Activated T-helper 1 cell treated with anti-CD3 and anti-CD28 coated beads, Interleukin-12 subunit alpha, Interleukin-12 subunit beta, Interleukin-2, Interleukin-4 antibody, amounts not matched to agents 30 ng/mL and 10 ng/mL and 1 ng/mL, durations not matched to agents 14 hours and 24 hours and 36 hours (primary cell): ENCODE data around the gene PBX3. TPM values are rescaled to one million over a fixed set of nuclear protein-coding genes. Genes with fewer than 3 reads are reported as not detected.
"Not testable (repeated sequence)": the region's sequence is repeated elsewhere in the genome, so short reads cannot be mapped to it uniquely, and the experiment has no call there.

Source experiments
- DNase-seq: peaks from one replicate; pipeline ENCODE4 v3.0.0; 2021; ENCODE audit warnings: low spot score
- H3K27ac Mint-ChIP-seq: one replicate; pipeline ENCODE4 v1.8.0; 2021; ENCODE audit warnings: mild to moderate bottlenecking, mixed read lengths
- H3K27me3 Mint-ChIP-seq: one replicate; pipeline ENCODE4 v1.8.0; 2022; ENCODE audit warnings: mild to moderate bottlenecking, moderate library complexity, mixed read lengths; ENCODE audit not compliant: insufficient read depth
- H3K36me3 Mint-ChIP-seq: one replicate; pipeline ENCODE4 v1.8.0; 2021; ENCODE audit warnings: low read depth, mixed read lengths
- H3K4me1 Mint-ChIP-seq: one replicate; pipeline ENCODE4 v1.8.0; 2021; ENCODE audit warnings: low read depth, mixed read lengths
- H3K4me3 Mint-ChIP-seq: one replicate; pipeline ENCODE4 v1.8.0; 2021; ENCODE audit warnings: mild to moderate bottlenecking, moderate library complexity, mixed read lengths
- H3K9me3 Mint-ChIP-seq: one replicate; pipeline ENCODE4 v1.8.0; 2021; ENCODE audit warnings: mixed read lengths
- intact Hi-C: fragments of 100-400 bp; cut with micrococcal nuclease; formaldehyde crosslinking; loops from one replicate; pipeline ENCODE4 v1.15.1; 2024
- total RNA-seq: library from RNA; stranded (reverse); gene quantifications from 2 replicates; pipeline ENCODE4 v1.2.3, GENCODE V29; 2022

Gene PBX3
- total RNA-seq, 1 donor from 2014 or later, result 24.2 TPM

DNA sequence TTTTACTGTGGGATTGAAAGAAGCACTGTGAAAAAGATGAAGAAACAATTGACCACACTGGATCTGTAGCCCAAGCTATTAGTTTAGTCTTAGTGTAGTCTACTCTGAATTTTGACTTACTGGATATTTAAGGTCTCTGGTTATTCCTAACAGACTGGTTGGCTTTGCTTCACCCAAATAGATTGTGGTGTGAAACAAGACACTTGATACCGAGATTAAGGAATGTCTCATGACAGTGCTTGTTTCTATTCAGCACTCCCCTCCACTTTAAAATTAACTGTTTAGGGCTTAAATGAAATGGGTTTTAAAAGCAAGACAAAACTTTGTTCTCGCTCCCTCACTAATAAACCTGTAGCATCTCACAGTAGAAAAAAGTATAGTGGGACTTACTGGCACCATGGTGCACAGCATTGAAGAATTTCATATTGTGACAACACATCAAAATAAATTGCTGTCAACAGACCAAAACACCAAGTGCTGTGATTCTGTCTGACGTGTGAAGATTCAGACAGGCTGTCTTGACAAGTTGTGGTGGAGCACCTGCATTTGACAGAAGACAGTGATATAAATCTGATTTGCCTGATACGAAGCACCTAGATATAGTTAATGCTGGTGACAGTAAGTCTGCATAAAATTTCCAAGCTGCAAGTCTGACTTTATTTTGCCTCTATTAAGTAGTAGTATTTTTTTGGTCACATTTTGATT, 73.1 kb downstream of the PBX3 start:
- Mint-ChIP-seq H3K27me3 (peaks cover 2% of the 10 kb centered on the region), H3K9me3 (no peaks in the 10 kb centered on the region), H3K36me3 (peaks cover 1% of the 10 kb centered on the region), H3K4me3 (no peak overlapping the region), H3K4me1 (peaks cover 15% of the 10 kb centered on the region), H3K27ac (no peak overlapping the region)
- DNase-seq, result no peak
- intact Hi-C loops, result no loop called here

DNA sequence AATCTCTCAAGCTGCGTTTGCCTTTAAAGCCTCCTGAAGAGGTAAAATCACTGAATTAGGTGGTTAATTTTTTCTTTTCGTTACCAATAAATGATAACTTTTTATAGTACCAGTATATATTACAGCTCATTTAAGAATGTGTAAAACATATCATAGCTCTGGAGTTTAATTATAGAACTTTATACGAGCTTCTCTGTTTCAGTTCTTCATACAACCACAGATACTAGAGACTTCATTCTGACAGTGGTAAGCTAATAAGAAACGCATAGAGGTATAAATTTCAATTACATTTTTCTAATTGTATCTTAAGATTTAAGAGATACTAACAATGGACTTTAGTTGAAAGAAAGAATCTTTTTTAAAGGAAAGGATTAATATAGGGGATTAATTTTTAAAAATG, 73.9 kb downstream of the PBX3 start:
- Mint-ChIP-seq H3K4me1 (peaks cover 15% of the 10 kb centered on the region), H3K4me3 (no peak overlapping the region), H3K27me3 (peaks cover 2% of the 10 kb centered on the region), H3K9me3 (no peaks in the 10 kb centered on the region), H3K27ac (no peak overlapping the region), H3K36me3 (peaks cover 1% of the 10 kb centered on the region)
- no peak for DNase-seq
- intact Hi-C loops, result no loop called here

- DNase-seq, result no peak
- Mint-ChIP-seq H3K4me1 (peaks cover 15% of the 10 kb centered on the region), H3K9me3 (no peaks in the 10 kb centered on the region), H3K27me3 (peaks cover 2% of the 10 kb centered on the region), H3K36me3 (peaks cover 1% of the 10 kb centered on the region), H3K4me3 (no peak overlapping the region), H3K27ac (no peak overlapping the region)
- intact Hi-C loops, result no loop called here
Observed at GRCh38 chr9:125822160-125822559, 75.0 kb downstream of the PBX3 start.

GRCh38 chr9:125822902-125823301, 75.7 kb downstream of the PBX3 start:
- no peaks in the 10 kb centered on the region for H3K9me3 Mint-ChIP-seq
- intact Hi-C loops, result no loop called here
- DNase-seq, result no peak
- H3K4me3 Mint-ChIP-seq, result no peak overlapping the region
- H3K27me3 Mint-ChIP-seq, result peaks cover 2% of the 10 kb centered on the region
- H3K27ac Mint-ChIP-seq, result no peak overlapping the region
- peaks cover 15% of the 10 kb centered on the region for H3K4me1 Mint-ChIP-seq
- H3K36me3 Mint-ChIP-seq, result peaks cover 1% of the 10 kb centered on the region

DNA sequence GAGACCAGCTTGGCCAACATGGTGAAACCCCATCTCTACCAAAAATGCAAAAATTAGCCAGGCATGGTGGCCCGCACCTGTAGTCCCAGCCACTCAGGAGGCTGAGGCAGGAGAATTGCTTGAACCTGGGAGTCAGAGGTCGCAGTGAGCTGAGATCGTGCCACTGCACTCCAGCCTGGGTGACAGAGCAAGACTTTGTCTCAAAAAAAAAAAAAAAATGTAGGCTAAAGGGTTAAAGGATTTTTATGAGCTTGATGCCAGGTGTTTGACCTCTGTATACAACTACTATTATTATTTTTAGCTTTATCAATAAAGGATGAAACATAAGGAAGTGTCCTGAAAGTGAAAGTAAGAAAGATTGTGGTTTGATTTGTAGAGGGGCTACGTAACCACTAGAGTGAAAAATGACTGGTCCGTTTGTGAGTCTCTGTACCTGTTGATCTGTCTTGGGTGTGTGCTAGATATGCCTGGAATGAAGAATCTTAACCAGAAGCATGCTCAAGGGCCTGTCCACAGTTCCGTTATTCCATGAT, 76.8 kb downstream of the PBX3 start:
- H3K4me1 Mint-ChIP-seq, result peaks cover 15% of the 10 kb centered on the region
- DNase-seq, H3K9me3 Mint-ChIP-seq, intact Hi-C loops, H3K27ac Mint-ChIP-seq, H3K36me3 Mint-ChIP-seq, H3K27me3 Mint-ChIP-seq: not testable (repeated sequence)
- peak overlapping the region; percentile 62 for H3K4me3 Mint-ChIP-seq

DNA sequence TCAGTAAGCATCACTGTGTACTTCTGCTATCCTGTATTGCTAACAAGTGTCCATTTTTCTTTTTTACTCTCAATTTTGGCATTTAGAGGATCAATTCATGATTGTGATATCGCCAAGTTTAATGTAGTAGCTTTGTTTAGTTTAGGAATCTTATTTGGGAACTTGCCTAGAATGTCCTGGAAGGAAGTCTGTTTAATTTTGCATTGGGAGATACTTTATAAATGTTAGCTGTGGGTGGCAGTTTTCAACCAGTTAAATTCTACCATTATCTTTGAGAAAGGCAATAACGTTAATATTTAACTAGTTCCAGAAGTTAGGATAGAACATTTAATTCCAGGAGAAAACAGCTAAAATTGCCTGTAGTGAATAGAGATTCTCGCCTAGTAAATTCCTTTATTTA, 78.6 kb downstream of the PBX3 start:
- no peak overlapping the region for H3K27ac Mint-ChIP-seq
- H3K36me3 Mint-ChIP-seq, result peaks cover 1% of the 10 kb centered on the region
- H3K4me3 Mint-ChIP-seq, result no peak overlapping the region
- no peaks in the 10 kb centered on the region for H3K9me3 Mint-ChIP-seq
- peaks cover 4% of the 10 kb centered on the region for H3K27me3 Mint-ChIP-seq
- no peak for DNase-seq
- intact Hi-C loops, result no loop called here
- peaks cover 23% of the 10 kb centered on the region for H3K4me1 Mint-ChIP-seq

- Mint-ChIP-seq H3K4me1 (peaks cover 26% of the 10 kb centered on the region), H3K9me3 (no peaks in the 10 kb centered on the region), H3K27me3 (peaks cover 4% of the 10 kb centered on the region), H3K4me3 (no peak overlapping the region), H3K36me3 (no peaks in the 10 kb centered on the region), H3K27ac (no peak overlapping the region)
- no peak for DNase-seq
- intact Hi-C loops, result no loop called here
Observed at GRCh38 chr9:125826850-125827249, 79.7 kb downstream of the PBX3 start.

DNA sequence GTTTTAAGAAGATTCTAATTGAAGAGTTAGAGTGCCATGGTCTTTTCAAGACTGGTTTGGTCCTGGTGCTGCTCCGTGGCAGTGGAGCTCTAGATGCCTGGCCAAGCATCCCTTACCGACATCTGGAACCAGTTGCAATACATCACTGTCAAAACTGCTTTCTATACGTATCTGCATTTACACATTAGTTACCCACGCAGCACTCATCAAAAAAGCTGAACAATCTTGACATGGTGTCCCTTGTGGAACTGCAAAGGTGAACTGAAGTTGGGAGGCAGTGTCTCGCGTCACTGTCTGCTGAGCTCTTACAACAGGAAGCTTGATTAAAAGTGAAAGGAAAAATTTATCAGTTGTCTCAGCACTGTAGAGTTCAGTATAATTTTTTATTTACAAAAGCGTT, 82.6 kb downstream of the PBX3 start:
- intact Hi-C loops, result no loop called here
- H3K27me3 Mint-ChIP-seq, result peaks cover 2% of the 10 kb centered on the region
- peak overlapping the region; percentile 72 for H3K4me3 Mint-ChIP-seq
- no peak for DNase-seq
- no peaks in the 10 kb centered on the region for H3K9me3 Mint-ChIP-seq
- H3K4me1 Mint-ChIP-seq, result peaks cover 11% of the 10 kb centered on the region
- no peak overlapping the region for H3K27ac Mint-ChIP-seq
- no peaks in the 10 kb centered on the region for H3K36me3 Mint-ChIP-seq

DNA sequence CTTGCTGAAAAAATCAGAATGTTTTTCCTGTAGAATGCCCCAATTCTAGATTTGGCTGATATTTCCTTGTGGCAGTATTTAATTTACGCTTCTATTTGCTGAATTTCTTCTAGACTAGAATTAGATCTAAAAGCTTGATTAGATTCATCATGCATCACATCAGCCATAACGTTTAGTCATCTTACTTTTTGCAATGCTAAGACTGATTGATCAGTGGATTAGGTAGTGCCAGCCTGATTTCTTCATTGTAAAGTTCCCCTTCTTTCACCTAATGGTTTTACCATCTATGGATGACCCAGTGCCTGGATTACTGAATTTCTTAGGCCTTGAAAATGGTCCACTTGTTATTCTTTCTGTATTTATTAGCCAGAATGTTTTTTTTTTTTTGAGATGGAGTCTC, 83.9 kb downstream of the PBX3 start:
- H3K4me1 Mint-ChIP-seq, result peaks cover 11% of the 10 kb centered on the region
- DNase-seq, result no peak
- intact Hi-C loops, result no loop called here
- peaks cover 2% of the 10 kb centered on the region for H3K27me3 Mint-ChIP-seq
- no peaks in the 10 kb centered on the region for H3K9me3 Mint-ChIP-seq
- H3K4me3 Mint-ChIP-seq, result peak overlapping the region; percentile 37
- H3K27ac Mint-ChIP-seq, result no peak overlapping the region
- H3K36me3 Mint-ChIP-seq, result no peaks in the 10 kb centered on the region

DNA sequence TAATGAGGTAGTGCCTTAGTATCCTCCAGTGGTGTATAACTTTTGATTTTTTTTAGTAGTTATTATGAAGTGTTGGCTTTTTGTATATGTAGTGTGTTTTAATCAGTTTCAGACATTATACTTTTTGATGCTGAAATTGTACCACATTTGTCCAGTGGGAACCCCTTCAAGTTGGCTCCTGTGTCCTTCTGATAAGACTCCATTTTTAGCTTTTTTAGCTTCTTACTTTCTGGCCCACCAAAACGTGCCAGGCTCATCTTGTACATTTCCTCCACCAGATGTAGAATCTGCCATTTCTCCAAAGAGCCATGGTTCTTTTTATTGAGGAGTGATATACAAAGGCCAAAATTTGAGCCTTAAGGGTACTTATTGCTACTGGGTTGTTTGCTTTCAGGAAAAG, 84.4 kb downstream of the PBX3 start:
- intact Hi-C loops, result no loop called here
- Mint-ChIP-seq H3K36me3 (no peaks in the 10 kb centered on the region), H3K27me3 (peaks cover 2% of the 10 kb centered on the region), H3K9me3 (no peaks in the 10 kb centered on the region), H3K4me1 (peaks cover 11% of the 10 kb centered on the region), H3K4me3 (no peak overlapping the region), H3K27ac (no peak overlapping the region)
- DNase-seq, result no peak

- H3K4me3 Mint-ChIP-seq, result no peak overlapping the region
- no peaks in the 10 kb centered on the region for H3K27me3 Mint-ChIP-seq
- H3K27ac Mint-ChIP-seq, result no peak overlapping the region
- H3K4me1 Mint-ChIP-seq, result peaks cover 4% of the 10 kb centered on the region
- no peaks in the 10 kb centered on the region for H3K36me3 Mint-ChIP-seq
- intact Hi-C loops, result no loop called here
- no peaks in the 10 kb centered on the region for H3K9me3 Mint-ChIP-seq
- DNase-seq, result no peak
Observed at GRCh38 chr9:125835655-125836054, 88.5 kb downstream of the PBX3 start.

- no peak for DNase-seq
- no peaks in the 10 kb centered on the region for H3K9me3 Mint-ChIP-seq
- peaks cover 2% of the 10 kb centered on the region for H3K36me3 Mint-ChIP-seq
- intact Hi-C loops, result no loop called here
- H3K27me3 Mint-ChIP-seq, result no peaks in the 10 kb centered on the region
- no peak overlapping the region for H3K27ac Mint-ChIP-seq
- no peak overlapping the region for H3K4me3 Mint-ChIP-seq
- H3K4me1 Mint-ChIP-seq, result no peaks in the 10 kb centered on the region
Observed at GRCh38 chr9:125839317-125839716, 92.1 kb downstream of the PBX3 start.

- no peaks in the 10 kb centered on the region for H3K9me3 Mint-ChIP-seq
- no peak overlapping the region for H3K4me3 Mint-ChIP-seq
- peaks cover 2% of the 10 kb centered on the region for H3K36me3 Mint-ChIP-seq
- intact Hi-C loops, result no loop called here
- no peak for DNase-seq
- H3K27me3 Mint-ChIP-seq, result no peaks in the 10 kb centered on the region
- no peak overlapping the region for H3K27ac Mint-ChIP-seq
- H3K4me1 Mint-ChIP-seq, result no peaks in the 10 kb centered on the region
Observed at GRCh38 chr9:125841444-125841843, 94.3 kb downstream of the PBX3 start.

DNA sequence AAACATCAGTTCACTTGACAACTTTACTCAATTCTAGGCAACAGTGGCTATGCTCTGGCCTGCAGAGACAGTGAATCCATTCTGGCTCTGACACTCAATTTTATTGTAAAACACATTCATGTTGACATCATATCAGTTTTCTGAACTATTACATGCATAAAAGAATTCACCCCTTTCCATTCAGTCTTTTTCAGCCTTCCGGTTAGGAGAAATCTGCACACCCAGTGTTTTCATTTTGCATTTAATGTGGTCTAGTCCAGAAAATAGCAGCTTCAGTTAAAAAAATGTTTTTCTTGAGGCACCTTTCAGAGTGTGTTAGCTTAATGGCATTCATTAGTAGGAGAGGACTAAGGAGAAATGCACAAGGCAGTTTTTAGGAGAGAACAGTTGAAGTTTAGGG, 95.1 kb downstream of the PBX3 start:
- peaks cover 2% of the 10 kb centered on the region for H3K36me3 Mint-ChIP-seq
- H3K27me3 Mint-ChIP-seq, result no peaks in the 10 kb centered on the region
- H3K27ac Mint-ChIP-seq, result no peak overlapping the region
- intact Hi-C loops, result no loop called here
- DNase-seq, result no peak
- H3K4me3 Mint-ChIP-seq, result no peak overlapping the region
- H3K9me3 Mint-ChIP-seq, result no peaks in the 10 kb centered on the region
- no peaks in the 10 kb centered on the region for H3K4me1 Mint-ChIP-seq
